GM12878 (cell line): ENCODE results near the gene THSD4. TPM values are rescaled to one million over a fixed set of nuclear protein-coding genes. Genes with fewer than 3 reads are reported as not detected.

Experiments
- ATAC-seq: fragments of 200-7000 bp; cut with Tn5 transposase; 3 replicates; pipeline ENCODE4 v1.9.1; 2020; ENCODE audit warnings: mild to moderate bottlenecking, moderate library complexity
- BruUV-seq: library from RNA; stranded (reverse); fragments of 400-500 nt; replicated peaks from 2 replicates; lab custom pipeline; 2021; lab: Mats Ljungman, UMichigan
- CTCF ChIA-PET: fragments of 300-600 bp; sonication (Branson Sonifier 250); formaldehyde crosslinking; extraction: SDS; loops from one replicate; lab custom pipeline; 2021; ENCODE audit warnings: inconsistent platforms; lab: Yijun Ruan, JAX
- POLR2A ChIA-PET: fragments of 350-600 bp; formaldehyde crosslinking; extraction: SDS; loops from one replicate; lab custom pipeline; 2021; ENCODE audit warnings: inconsistent platforms; lab: Charles Lee
- RAD21 ChIA-PET: fragments of 300-600 bp; sonication (Branson Sonifier 250); formaldehyde crosslinking; loops from one replicate; lab custom pipeline; 2023; ENCODE audit warnings: antibody characterized with exemption; ENCODE audit not compliant: unreplicated experiment; lab: Charles Lee
- SMC1A ChIA-PET: fragments of 300-600 bp; sonication (Branson Sonifier 250); formaldehyde crosslinking; loops from one replicate; lab custom pipeline; 2023; ENCODE audit not compliant: unreplicated experiment, uncharacterized antibody; lab: Charles Lee
- DNase-seq: peaks from one replicate; pipeline ENCODE4 v3.0.0-alpha.2; 2011; ENCODE audit warnings: low read depth, low spot score
- FAIRE-seq: peaks from 3 replicates; lab custom pipeline; 2011; peaks lifted over from hg19 to GRCh38; lab: Jason Lieb, UNC
- H2AFZ ChIP-seq: 2 replicates; pipeline ENCODE4 v1.6.0; 2011; ENCODE audit warnings: low read depth, low read length, control low read depth; ENCODE audit not compliant: control insufficient read depth
- H3K27ac ChIP-seq: 2 replicates; pipeline ENCODE4 v1.5.1; 2011; ENCODE audit warnings: control low read depth; ENCODE audit not compliant: control insufficient read depth, insufficient read depth
- H3K27me3 ChIP-seq, 2 experiments: replicated peaks in 1 of 2; 2 replicates each; pipeline versions ENCODE4 v1.6.0 to v1.6.1; 2011; ENCODE audit warnings: low read length in 1 of 2; ENCODE audit not compliant: control insufficient read depth in 2 of 2, insufficient read depth in 2 of 2
- H3K36me3 ChIP-seq, 2 experiments: 2 replicates each; pipeline ENCODE4 v1.5.1; 2011; ENCODE audit warnings: low read length in 1 of 2; ENCODE audit not compliant: control insufficient read depth in 2 of 2, insufficient read depth in 2 of 2
- H3K4me1 ChIP-seq: 2 replicates; pipeline ENCODE4 v1.6.1; 2011; ENCODE audit warnings: mild to moderate bottlenecking, low read length, moderate library complexity, mixed read lengths; ENCODE audit not compliant: control insufficient read depth, insufficient read depth
- H3K4me2 ChIP-seq: 2 replicates; pipeline ENCODE4 v1.6.0; 2011; ENCODE audit warnings: control low read depth; ENCODE audit not compliant: control insufficient read depth, insufficient read depth
- H3K4me3 ChIP-seq: fragments of 200-600 bp; sonication (generic); 2 replicates; pipeline ENCODE4 v1.5.1; 2016
- H3K79me2 ChIP-seq: 2 replicates; pipeline ENCODE4 v1.6.0; 2011; ENCODE audit warnings: low read length; ENCODE audit not compliant: control insufficient read depth, insufficient read depth
- H3K9ac ChIP-seq: 2 replicates; pipeline ENCODE4 v1.8.0; 2011; ENCODE audit warnings: low read length, control low read depth, mixed read lengths; ENCODE audit not compliant: control insufficient read depth, insufficient read depth
- H3K9me3 ChIP-seq: replicated peaks from 3 replicates; pipeline ENCODE4 v1.5.1; 2011; ENCODE audit warnings: mild to moderate bottlenecking, low read length; ENCODE audit not compliant: control insufficient read depth, insufficient read depth
- H4K20me1 ChIP-seq: 2 replicates; pipeline ENCODE4 v1.6.0; 2011; ENCODE audit not compliant: control insufficient read depth, insufficient read depth
- FOS ChIP-seq: IDR thresholded peaks from 3 replicates; pipeline ENCODE4 v1.6.1; 2011; ENCODE audit warnings: borderline replicate concordance; ENCODE audit not compliant: insufficient read length; ENCODE audit errors: extremely low read depth
- FOXK2 ChIP-seq: fragments of 450-650 bp; IDR thresholded peaks from 2 replicates; pipeline ENCODE4 v1.6.1; 2017; ENCODE audit warnings: mild to moderate bottlenecking, moderate library complexity
- HDGF ChIP-seq: fragments of 450-650 bp; IDR thresholded peaks from 2 replicates; pipeline ENCODE4 v1.6.1; 2016; ENCODE audit warnings: antibody characterized with exemption
- NR2F1 ChIP-seq: fragments of 450-650 bp; conservative IDR thresholded peaks from 2 replicates; pipeline ENCODE4 v1.6.1; 2017; ENCODE audit warnings: mild to moderate bottlenecking
- POLR2A ChIP-seq: IDR thresholded peaks from 2 replicates; pipeline ENCODE4 v1.6.1; 2011; ENCODE audit warnings: low read depth, mild to moderate bottlenecking, low read length
- SMAD1 ChIP-seq: fragments of 450-650 bp; IDR thresholded peaks from 2 replicates; pipeline ENCODE4 v1.6.1; 2018; ENCODE audit warnings: mild to moderate bottlenecking, low read depth; ENCODE audit not compliant: partially characterized antibody
- ZSCAN29 ChIP-seq: fragments of 450-650 bp; IDR thresholded peaks from 2 replicates; pipeline ENCODE4 v1.6.1; 2017; ENCODE audit warnings: mild to moderate bottlenecking, moderate library complexity
- WGBS: methylation state at CpG from one replicate; pipeline ENCODE4 v1.1.6; 2016; ENCODE audit warnings: low lambda C conversion rate; ENCODE audit not compliant: insufficient replicate concordance, insufficient coverage; ENCODE audit errors: missing lambda C conversion rate; 5-methylcytosine and 5-hydroxymethylcytosine counted together
- in situ Hi-C: fragments of 300-500 bp; cut with MboI; formaldehyde crosslinking; loops from 9 replicates; pipeline ENCODE4 v1.14.3; 2018; ENCODE audit warnings: mixed read lengths
- intact Hi-C: fragments of 100-400 bp; cut with micrococcal nuclease; formaldehyde crosslinking; loops from one replicate; pipeline ENCODE4 v1.14.2; 2022; ENCODE audit not compliant: unreplicated experiment
- polyA plus RNA-seq, 11 experiments: library from polyadenylated mRNA; depleted of rRNA in 4 of 11; unstranded in 6 of 11; stranded (reverse) in 5 of 11; fragments of >200 nt; fragmentation: Nextera tagmentation in 4 of 11; fragmentation: Illumina TruSeq in 1 of 11; extraction: Ambion mirVana in 4 of 11; extraction: Trizol in 1 of 11; gene quantifications; 1 replicate in 1 of 11; 2 replicates in 10 of 11; pipeline versions ENCODE4 v1.2.1 to v1.2.3, GENCODE V29; 2011 to 2016; ENCODE audit warnings: inconsistent platforms in 2 of 11, missing spikeins in 2 of 11, low read depth in 1 of 11
- total RNA-seq, 4 experiments: library from RNA; depleted of rRNA in 3 of 4; stranded (reverse); fragments of >200 nt in 3 of 4; fragmentation: Illumina TruSeq in 1 of 4; extraction: Trizol in 1 of 4; gene quantifications; 2 replicates each; pipeline versions ENCODE4 v1.2.1 to v1.2.3, GENCODE V29; 2013 to 2021

Gene THSD4
- total and polyA plus RNA-seq, 10 of the 15 experiments (the other 5 are each of a cell fraction or from before 2014, with no cell fraction given), result 0.04 to 0.13 (median 0.05) TPM; not detected in 7

- no TSS peak for BruUV-seq
Measured at GRCh38 chr15:71275566-71276335, 160.5 kb downstream of the THSD4 start.

GRCh38 chr15:71276336-71276665 is 161.0 kb downstream of the THSD4 start:
- Histone ChIP-seq H3K4me1 (no peaks in the 10 kb centered on the region), H3K27me3 (no peaks in the 10 kb centered on the region; a peak in 1 of 4 replicates), H3K4me3 (no peak overlapping the region), H3K4me2 (no peak overlapping the region), H3K27ac (no peak overlapping the region), H3K9me3 (no peaks in the 10 kb centered on the region), H3K36me3 (no peaks in the 10 kb centered on the region), H3K9ac (no peak overlapping the region), H4K20me1 (no peaks in the 10 kb centered on the region), H3K79me2 (no peaks in the 10 kb centered on the region), H2AFZ (no peak overlapping the region)
- CTCF ChIA-PET, result no interaction called here
- no peak for DNase-seq
- no peak for FAIRE-seq
- 75% methylated on average over 4 of the region's 4 CpGs for WGBS
- RAD21 ChIA-PET, result no interaction called here
- POLR2A ChIA-PET, result no interaction called here
- SMC1A ChIA-PET, result interaction anchor here (0.7 kb wide), 1 partner anchor 254 kb away, joined by 3 read pairs; no protein-coding TSS in a partner anchor
- no peak for TF ChIP-seq ZSCAN29
- no peak for TF ChIP-seq FOS
- no peak for TF ChIP-seq HDGF
- TF ChIP-seq POLR2A, result no peak
- TF ChIP-seq NR2F1, result no peak
- no peak for TF ChIP-seq SMAD1
- intact Hi-C loops, result no loop called here
- no peak for ATAC-seq
- in situ Hi-C loops, result no loop called here
- BruUV-seq, result no TSS peak

More at GRCh38 chr15:71275566-71276335, 160.5 kb downstream of the THSD4 start:
- Histone ChIP-seq H3K9me3 (no peaks in the 10 kb centered on the region), H3K4me1 (no peaks in the 10 kb centered on the region), H3K36me3 (no peaks in the 10 kb centered on the region), H3K4me2 (no peak overlapping the region), H3K27me3 (no peaks in the 10 kb centered on the region; a peak in 1 of 4 replicates), H3K9ac (no peak overlapping the region), H3K79me2 (no peaks in the 10 kb centered on the region), H2AFZ (no peak overlapping the region), H3K4me3 (no peak overlapping the region), H4K20me1 (no peaks in the 10 kb centered on the region), H3K27ac (no peak overlapping the region)
- ChIA-PET POLR2A (no interaction called here), CTCF (no interaction called here), SMC1A (interaction anchor here (0.7 kb wide), 1 partner anchor 254 kb away, joined by 3 read pairs; no protein-coding TSS in a partner anchor), RAD21 (no interaction called here)
- DNase-seq (no peak), FAIRE-seq (no peak), ATAC-seq (no peak)
- no peak for TF ChIP-seq FOXK2
- in situ Hi-C loops, result no loop called here
- intact Hi-C loops, result no loop called here
- 46% methylated on average over 9 of the region's 9 CpGs for WGBS
